Measurements from ENCODE around the gene PLAA.

The PLAA gene

GRCh38 chr9:26946753-26947727 is at the start of gene PLAA:
Gene PLAA, minus strand, starts transcription at chr9:26947242. Its CDS starts 197 bp downstream, at chr9:26947045.
- TF ChIP-seq CTCF (conservative IDR thresholded peaks at IDR 0.05; ENCODE audit: low read depth, low read length), result no peak
- DNase-seq (ENCODE audit: low read depth), result peak; percentile 92
- peak within 1 kb of the TSS; percentile 99 for H3K4me3 ChIP-seq (ENCODE audit: low read depth, low read length)

DNA sequence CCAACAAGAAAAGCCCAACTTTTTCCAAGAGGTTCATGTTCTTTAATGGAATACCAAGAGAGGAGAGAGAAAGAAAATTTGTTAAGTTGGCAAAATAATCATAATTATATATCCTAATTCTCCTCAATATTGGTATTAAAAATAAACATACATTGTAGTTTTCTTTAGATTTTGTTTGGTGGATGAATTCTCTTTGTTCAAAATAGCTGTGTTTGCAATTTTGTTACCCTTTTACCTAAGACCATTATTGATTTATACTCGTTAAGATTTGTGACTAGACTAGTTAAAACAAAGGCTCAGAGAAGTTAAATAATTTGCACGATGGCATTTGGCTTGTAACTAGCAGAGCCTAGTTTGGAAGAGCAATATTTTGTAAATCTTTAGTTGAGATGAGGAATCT is 48.8 kb upstream of the PLAA start:
- DNase-seq (ENCODE audit: low read depth), result no peak
- no peak for TF ChIP-seq CTCF (conservative IDR thresholded peaks at IDR 0.05; ENCODE audit: low read depth, low read length)

GRCh38 chr9:26983340-26983739 is 36.3 kb upstream of the PLAA start:
- TF ChIP-seq CTCF (conservative IDR thresholded peaks at IDR 0.05; ENCODE audit: low read depth, low read length), result no peak
- no peak for DNase-seq (ENCODE audit: low read depth)
- no peak overlapping the region for H3K4me3 ChIP-seq (ENCODE audit: low read depth, low read length)

More for the DNA sequence above, 48.8 kb upstream of the PLAA start:
- H3K4me3 ChIP-seq (ENCODE audit: low read depth, low read length), result no peak overlapping the region

DNA sequence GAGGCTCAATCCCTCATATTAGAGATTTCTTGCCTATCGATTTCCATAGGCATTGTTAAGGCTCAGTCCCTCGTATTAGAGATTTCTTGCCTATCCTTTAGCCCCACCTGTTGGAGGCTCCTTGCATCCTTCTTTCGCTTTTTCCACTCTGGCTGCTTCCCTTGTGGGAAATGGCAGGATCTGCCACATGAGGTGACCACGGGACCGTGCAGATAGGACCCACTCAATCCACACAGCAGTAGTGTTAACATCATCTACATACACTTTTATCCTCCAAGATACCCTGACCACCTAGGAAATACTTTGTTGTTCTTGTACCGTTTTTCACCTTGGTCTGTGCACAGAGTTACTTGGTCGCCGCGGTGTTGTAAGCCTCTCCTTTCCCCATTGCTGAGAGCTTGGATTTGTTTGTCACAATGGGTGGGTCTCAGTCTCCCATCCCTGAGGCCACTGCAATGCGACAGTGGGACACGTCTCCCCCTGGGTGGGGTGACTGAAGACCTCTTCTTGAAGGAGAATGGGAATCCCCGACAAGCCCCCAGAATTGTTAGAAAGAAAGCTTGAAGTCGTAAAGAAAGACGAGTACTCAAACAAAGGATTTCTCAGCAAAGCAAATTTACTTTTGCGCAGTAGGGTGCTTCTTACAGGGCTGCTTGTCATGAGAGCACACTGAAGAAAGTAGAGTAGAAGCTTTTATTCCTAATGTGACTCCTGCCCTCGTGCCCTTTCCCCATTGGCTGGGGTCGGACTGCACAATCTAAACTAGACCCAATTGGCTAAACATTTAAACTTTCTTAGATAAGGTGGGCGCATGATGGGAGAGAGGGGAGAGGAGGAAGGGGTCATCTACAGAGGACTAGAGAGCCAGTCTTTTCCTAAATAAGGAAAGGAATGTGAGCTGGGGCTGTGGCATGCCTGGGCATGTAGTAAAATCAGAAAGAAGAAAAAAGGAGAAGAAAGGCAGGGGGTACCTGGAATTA is 29.0 kb upstream of the PLAA start:
- H3K4me3 ChIP-seq (ENCODE audit: low read depth, low read length), result no peak overlapping the region
- peak; percentile 80 for TF ChIP-seq CTCF (conservative IDR thresholded peaks at IDR 0.05; ENCODE audit: low read depth, low read length)
- peak; percentile 76 for DNase-seq (ENCODE audit: low read depth)

- no peak for DNase-seq (ENCODE audit: low read depth)
- no peak overlapping the region for H3K4me3 ChIP-seq (ENCODE audit: low read depth, low read length)
- no peak for TF ChIP-seq CTCF (conservative IDR thresholded peaks at IDR 0.05; ENCODE audit: low read depth, low read length)
These were observed 27.9 kb upstream of the PLAA start for GRCh38 chr9:26974927-26975326.

DNA sequence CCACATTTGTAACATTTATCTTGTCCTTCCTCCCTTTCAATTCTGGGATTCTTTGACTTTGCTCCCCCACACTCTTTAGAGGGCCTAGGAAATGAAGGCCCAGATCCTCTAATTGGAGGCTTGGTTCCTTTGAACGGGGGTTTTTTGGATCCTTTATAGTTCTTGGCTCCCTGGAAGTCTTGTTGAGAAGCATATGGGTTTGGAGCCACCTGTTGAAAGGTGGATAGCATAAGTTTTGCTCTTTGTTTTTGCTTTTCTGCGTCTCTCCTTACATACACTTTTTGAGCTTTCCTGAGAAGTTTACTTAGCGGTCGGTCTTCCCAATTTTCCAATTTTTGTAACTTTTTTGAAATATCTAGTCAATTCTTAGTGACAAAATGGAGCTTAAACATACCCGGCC is 26.9 kb upstream of the PLAA start:
- no peak for DNase-seq (ENCODE audit: low read depth)
- TF ChIP-seq CTCF (conservative IDR thresholded peaks at IDR 0.05; ENCODE audit: low read depth, low read length), result no peak
- no peak overlapping the region for H3K4me3 ChIP-seq (ENCODE audit: low read depth, low read length)
